H9 (cell line): ENCODE measurements around the gene PLCB1. TPM values are rescaled to one million over a fixed set of nuclear protein-coding genes. Genes with fewer than 3 reads are reported as not detected.

Source experiments
- DNase-seq: peaks from one replicate; pipeline ENCODE4 v3.0.0-alpha.2; 2017
- H2AFZ ChIP-seq: one replicate; pipeline ENCODE4 v1.6.1; 2013; ENCODE audit warnings: mild to moderate bottlenecking, low read length, control low read depth, moderate library complexity
- H2AK5ac ChIP-seq: 2 replicates; pipeline ENCODE4 v1.6.1; 2013; ENCODE audit warnings: low read length, control low read depth, mixed read lengths; ENCODE audit not compliant: insufficient read length
- H2BK120ac ChIP-seq: one replicate; pipeline ENCODE4 v1.6.1; 2013; ENCODE audit warnings: low read depth, mild to moderate bottlenecking, low read length, control low read depth, inconsistent platforms; ENCODE audit not compliant: poor library complexity, severe bottlenecking
- H2BK12ac ChIP-seq: 2 replicates; pipeline ENCODE4 v1.6.1; 2013; ENCODE audit warnings: low read length, control low read depth, mixed read lengths, low read depth; ENCODE audit not compliant: insufficient read length
- H2BK15ac ChIP-seq: 2 replicates; pipeline ENCODE4 v1.6.1; 2013; ENCODE audit warnings: low read depth, low read length, control low read depth
- H2BK20ac ChIP-seq: one replicate; pipeline ENCODE4 v1.6.1; 2013; ENCODE audit warnings: low read depth, mild to moderate bottlenecking, low read length, control low read depth, inconsistent platforms; ENCODE audit not compliant: poor library complexity, severe bottlenecking
- H2BK5ac ChIP-seq: 2 replicates; pipeline ENCODE4 v1.6.1; 2013; ENCODE audit warnings: low read length, control low read depth, mixed read lengths; ENCODE audit not compliant: insufficient read length
- H3K14ac ChIP-seq: 2 replicates; pipeline ENCODE4 v1.6.1; 2013; ENCODE audit warnings: low read length, control low read depth; ENCODE audit not compliant: insufficient read depth
- H3K18ac ChIP-seq: 2 replicates; pipeline ENCODE4 v1.6.1; 2013; ENCODE audit warnings: low read depth, mild to moderate bottlenecking, mixed read lengths, low read length, control low read depth; ENCODE audit not compliant: insufficient read length
- H3K23ac ChIP-seq: 2 replicates; pipeline ENCODE4 v1.6.1; 2013; ENCODE audit warnings: low read length, control low read depth, mixed read lengths, low read depth; ENCODE audit not compliant: insufficient read length
- H3K23me2 ChIP-seq: 2 replicates; pipeline ENCODE4 v1.6.1; 2013; ENCODE audit warnings: low read depth, mild to moderate bottlenecking, mixed read lengths, low read length, control low read depth; ENCODE audit not compliant: insufficient read length, poor library complexity, severe bottlenecking
- H3K27ac ChIP-seq: 2 replicates; pipeline ENCODE4 v1.5.1; 2013; ENCODE audit warnings: low read length, control low read depth, mixed read lengths, low read depth; ENCODE audit not compliant: insufficient read length
- H3K27me3 ChIP-seq: 2 replicates; pipeline ENCODE4 v1.6.1; 2013; ENCODE audit warnings: low read length, control low read depth, inconsistent platforms; ENCODE audit not compliant: insufficient read depth
- H3K4ac ChIP-seq: 2 replicates; pipeline ENCODE4 v1.6.1; 2013; ENCODE audit warnings: low read depth, mild to moderate bottlenecking, control low read depth, inconsistent platforms, low read length, moderate library complexity
- H3K4me1 ChIP-seq: 2 replicates; pipeline ENCODE4 v1.6.1; 2013; ENCODE audit warnings: low read length, control low read depth, inconsistent platforms; ENCODE audit not compliant: insufficient read depth
- H3K4me2 ChIP-seq: 2 replicates; pipeline ENCODE4 v1.6.1; 2013; ENCODE audit warnings: low read length, control low read depth, mixed read lengths; ENCODE audit not compliant: insufficient read length, insufficient read depth
- H3K56ac ChIP-seq: 2 replicates; pipeline ENCODE4 v1.6.1; 2013; ENCODE audit warnings: low read depth, mild to moderate bottlenecking, mixed read lengths, low read length, control low read depth; ENCODE audit not compliant: insufficient read length
- H3K79me1 ChIP-seq: 2 replicates; pipeline ENCODE4 v1.6.1; 2013; ENCODE audit warnings: low read depth, mild to moderate bottlenecking, moderate library complexity, low read length, control low read depth, inconsistent platforms; ENCODE audit not compliant: insufficient read depth, poor library complexity, severe bottlenecking
- H3K79me2 ChIP-seq: 2 replicates; pipeline ENCODE4 v1.6.1; 2013; ENCODE audit warnings: low read length, control low read depth, inconsistent platforms; ENCODE audit not compliant: insufficient read depth
- H3K9ac ChIP-seq: 2 replicates; pipeline ENCODE4 v1.6.1; 2013; ENCODE audit warnings: low read length, control low read depth, mixed read lengths; ENCODE audit not compliant: insufficient read length; ENCODE audit errors: extremely low read depth
- H3K9me3 ChIP-seq: one replicate; pipeline ENCODE4 v1.6.1; 2013; ENCODE audit warnings: low read depth, low read length, inconsistent platforms; ENCODE audit not compliant: control insufficient read depth
- H3T11ph ChIP-seq: one replicate; pipeline ENCODE4 v1.6.1; 2013; ENCODE audit warnings: mild to moderate bottlenecking, low read length, control low read depth, inconsistent platforms
- H4K20me1 ChIP-seq: one replicate; pipeline ENCODE4 v1.6.1; 2013; ENCODE audit not compliant: control insufficient read depth, insufficient read length, insufficient read depth
- H4K5ac ChIP-seq: 2 replicates; pipeline ENCODE4 v1.6.1; 2013; ENCODE audit warnings: low read depth, mild to moderate bottlenecking, mixed read lengths, low read length, control low read depth; ENCODE audit not compliant: insufficient read length
- H4K8ac ChIP-seq: replicated peaks from 2 replicates; pipeline ENCODE4 v1.6.1; 2013; ENCODE audit warnings: low read length, control low read depth, mixed read lengths, low read depth; ENCODE audit not compliant: insufficient read length
- H4K91ac ChIP-seq: 2 replicates; pipeline ENCODE4 v1.6.1; 2013; ENCODE audit warnings: low read depth, mild to moderate bottlenecking, moderate library complexity, mixed read lengths, low read length, control low read depth; ENCODE audit not compliant: insufficient read length
- H3K27ac Mint-ChIP-seq, 3 experiments: 2 replicates in 2 of 3; 3 replicates in 1 of 3; pipeline ENCODE4 v1.8.0; 2020 to 2021; ENCODE audit warnings: mixed read lengths in 3 of 3, mild to moderate bottlenecking in 1 of 3, moderate library complexity in 1 of 3
- H3K27me3 Mint-ChIP-seq: 2 replicates; pipeline ENCODE4 v1.8.0; 2021; ENCODE audit warnings: low read depth, mild to moderate bottlenecking, moderate library complexity, mixed read lengths
- H3K36me3 Mint-ChIP-seq, 3 experiments: 2 replicates in 2 of 3; 3 replicates in 1 of 3; pipeline ENCODE4 v1.8.0; 2020 to 2021; ENCODE audit warnings: low read depth in 3 of 3, mixed read lengths in 3 of 3; ENCODE audit not compliant: insufficient read depth in 1 of 3
- H3K4me1 Mint-ChIP-seq, 2 experiments: 2 replicates each; pipeline ENCODE4 v1.8.0; 2020; ENCODE audit warnings: mixed read lengths in 2 of 2
- H3K4me3 Mint-ChIP-seq, 2 experiments: 2 replicates in 1 of 2; 3 replicates in 1 of 2; pipeline ENCODE4 v1.8.0; 2020 to 2021; ENCODE audit warnings: mild to moderate bottlenecking in 2 of 2, mixed read lengths in 2 of 2, moderate library complexity in 1 of 2
- H3K9me3 Mint-ChIP-seq, 2 experiments: 2 replicates in 1 of 2; 3 replicates in 1 of 2; pipeline ENCODE4 v1.8.0; 2020; ENCODE audit warnings: mild to moderate bottlenecking in 2 of 2, mixed read lengths in 2 of 2, moderate library complexity in 1 of 2
- WGBS: extraction: QIAGEN DNeasy Blood & Tissue Kit; methylation state at CpG from one replicate; pipeline ENCODE4 v1.1.7; 2013; ENCODE audit warnings: missing lambda C conversion rate, low lambda C conversion rate, mixed read lengths; ENCODE audit not compliant: insufficient read length; ENCODE audit errors: extremely low coverage; 5-methylcytosine and 5-hydroxymethylcytosine counted together
- total RNA-seq: library from RNA; stranded (reverse); gene quantifications from 2 replicates; pipeline ENCODE4 v1.2.1, GENCODE V29; 2021
- TF ChIP-seq, protein P1 (sequence below): fragments of 200-600 bp; sonication (generic); conservative IDR thresholded peaks from 3 replicates; pipeline ENCODE4 v1.8.0; 2021; ENCODE audit warnings: antibody characterized with exemption, mild to moderate bottlenecking

PLCB1 gene
- total RNA-seq, 1 experiment from 2014 or later, result 11.5 TPM

DNA sequence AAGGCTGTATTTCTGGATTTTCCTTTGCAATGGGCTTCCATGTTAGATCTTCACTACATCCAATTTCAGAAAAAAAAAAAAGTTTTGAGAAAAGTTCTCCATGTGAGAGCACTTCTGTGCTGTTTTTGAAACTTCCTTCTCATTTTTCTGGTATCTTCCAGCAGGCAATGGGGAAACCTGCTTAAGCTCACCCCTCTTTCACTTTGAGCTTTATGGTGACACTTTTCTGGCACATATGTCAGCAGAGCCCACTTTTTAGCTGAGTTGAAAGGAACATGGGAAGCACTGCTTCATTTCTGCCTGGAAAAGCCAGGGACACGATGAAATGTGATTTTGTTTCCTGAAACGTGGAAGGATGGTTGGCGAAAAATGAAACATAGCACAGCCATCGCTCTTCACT is 293.7 kb downstream of the PLCB1 start:
- Histone ChIP-seq H2BK5ac (no peak overlapping the region), H3K9ac (no peak overlapping the region), H2AFZ (no peak overlapping the region), H3K79me1 (no peaks in the 10 kb centered on the region), H2BK15ac (no peak overlapping the region), H3K56ac (no peak overlapping the region), H3K23ac (no peak overlapping the region), H3K14ac (no peak overlapping the region), H2BK120ac (no peak overlapping the region), H4K8ac (no peak overlapping the region), H2BK20ac (no peak overlapping the region), H3K4me2 (no peak overlapping the region), H3T11ph (no peak overlapping the region), H3K4me1 (no peaks in the 10 kb centered on the region), H2BK12ac (no peak overlapping the region), H2AK5ac (no peak overlapping the region), H3K27me3 (no peaks in the 10 kb centered on the region), H3K79me2 (no peaks in the 10 kb centered on the region), H4K5ac (no peak overlapping the region), H3K27ac (no peak overlapping the region), H3K23me2 (no peaks in the 10 kb centered on the region), H4K20me1 (no peaks in the 10 kb centered on the region), H4K91ac (no peak overlapping the region), H3K4ac (no peak overlapping the region), H3K18ac (no peak overlapping the region), H3K9me3 (no peaks in the 10 kb centered on the region)
- no peak overlapping the region for H3K4me3 Mint-ChIP-seq
- no peaks in the 10 kb centered on the region for H3K4me1 Mint-ChIP-seq
- H3K27me3 Mint-ChIP-seq, result no peaks in the 10 kb centered on the region
- DNase-seq, result no peak
- TF ChIP-seq, protein P1, sequence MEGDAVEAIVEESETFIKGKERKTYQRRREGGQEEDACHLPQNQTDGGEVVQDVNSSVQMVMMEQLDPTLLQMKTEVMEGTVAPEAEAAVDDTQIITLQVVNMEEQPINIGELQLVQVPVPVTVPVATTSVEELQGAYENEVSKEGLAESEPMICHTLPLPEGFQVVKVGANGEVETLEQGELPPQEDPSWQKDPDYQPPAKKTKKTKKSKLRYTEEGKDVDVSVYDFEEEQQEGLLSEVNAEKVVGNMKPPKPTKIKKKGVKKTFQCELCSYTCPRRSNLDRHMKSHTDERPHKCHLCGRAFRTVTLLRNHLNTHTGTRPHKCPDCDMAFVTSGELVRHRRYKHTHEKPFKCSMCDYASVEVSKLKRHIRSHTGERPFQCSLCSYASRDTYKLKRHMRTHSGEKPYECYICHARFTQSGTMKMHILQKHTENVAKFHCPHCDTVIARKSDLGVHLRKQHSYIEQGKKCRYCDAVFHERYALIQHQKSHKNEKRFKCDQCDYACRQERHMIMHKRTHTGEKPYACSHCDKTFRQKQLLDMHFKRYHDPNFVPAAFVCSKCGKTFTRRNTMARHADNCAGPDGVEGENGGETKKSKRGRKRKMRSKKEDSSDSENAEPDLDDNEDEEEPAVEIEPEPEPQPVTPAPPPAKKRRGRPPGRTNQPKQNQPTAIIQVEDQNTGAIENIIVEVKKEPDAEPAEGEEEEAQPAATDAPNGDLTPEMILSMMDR, result no peak
- H3K27ac Mint-ChIP-seq, result no peak overlapping the region
- WGBS, result no CpG with 5 or more reads among the region's 4 CpGs
- no peaks in the 10 kb centered on the region for H3K9me3 Mint-ChIP-seq
- no peaks in the 10 kb centered on the region for H3K36me3 Mint-ChIP-seq
